HepG2 (cell line): ENCODE measurements around the gene PPRC1. TPM values are rescaled to one million over a fixed set of nuclear protein-coding genes. Genes with fewer than 3 reads are reported as not detected.

Experiments
- AGO2 ChIP-seq: fragments of 200-400 bp; formaldehyde crosslinking; optimal IDR thresholded peaks from 2 replicates; pipeline ENCODE3; 2017; ENCODE audit warnings: mild to moderate bottlenecking, low read depth, low read length, moderate library complexity
- ARID2 ChIP-seq: sonication (generic); formaldehyde crosslinking; IDR thresholded peaks from 2 replicates; pipeline ENCODE4 v1.8.1; 2022; ENCODE audit warnings: mild to moderate bottlenecking, missing genetic modification reagents, borderline replicate concordance
- ATF5 ChIP-seq: sonication (generic); formaldehyde crosslinking; IDR thresholded peaks from 2 replicates; pipeline ENCODE4 v1.4.0; 2020; ENCODE audit warnings: mild to moderate bottlenecking, low read depth, missing genetic modification reagents
- FOSL2 ChIP-seq: sonication (generic); formaldehyde crosslinking; IDR thresholded peaks from 2 replicates; pipeline ENCODE4 v1.4.0; 2020; ENCODE audit warnings: missing genetic modification reagents
- HIVEP1 ChIP-seq: sonication (generic); formaldehyde crosslinking; IDR thresholded peaks from 2 replicates; pipeline ENCODE4 v1.4.0; 2020; ENCODE audit warnings: mild to moderate bottlenecking, missing genetic modification reagents
- KDM4B ChIP-seq: sonication (generic); formaldehyde crosslinking; IDR thresholded peaks from 2 replicates; pipeline ENCODE4 v1.4.0; 2020; ENCODE audit warnings: missing genetic modification reagents
- MXD1 ChIP-seq: sonication (generic); formaldehyde crosslinking; IDR thresholded peaks from 2 replicates; pipeline ENCODE4 v1.4.0; 2020; ENCODE audit warnings: mild to moderate bottlenecking, missing genetic modification reagents
- SNRNP70 ChIP-seq: fragments of 200-400 bp; formaldehyde crosslinking; IDR thresholded peaks from 2 replicates; pipeline ENCODE4 v1.6.1; 2017; ENCODE audit warnings: mild to moderate bottlenecking, low read depth, low read length, moderate library complexity
- ZBTB38 ChIP-seq: sonication (generic); formaldehyde crosslinking; IDR thresholded peaks from 2 replicates; pipeline ENCODE4 v1.5.1; 2020; ENCODE audit warnings: mild to moderate bottlenecking, missing genetic modification reagents
- ZFP41 ChIP-seq: sonication (generic); formaldehyde crosslinking; IDR thresholded peaks from 2 replicates; pipeline ENCODE4 v1.4.0; 2020; ENCODE audit warnings: mild to moderate bottlenecking, missing genetic modification reagents, borderline replicate concordance
- ZFP91 ChIP-seq: sonication (generic); formaldehyde crosslinking; IDR thresholded peaks from 2 replicates; pipeline ENCODE4 v1.9.0; 2022; ENCODE audit warnings: missing genetic modification reagents, mild to moderate bottlenecking, borderline replicate concordance
- ZKSCAN5 ChIP-seq: sonication (generic); formaldehyde crosslinking; IDR thresholded peaks from 2 replicates; pipeline ENCODE4 v1.5.1; 2020; ENCODE audit warnings: mild to moderate bottlenecking, missing genetic modification reagents
- ZMAT3 ChIP-seq: sonication (generic); formaldehyde crosslinking; conservative IDR thresholded peaks from 2 replicates; pipeline ENCODE4 v1.7.0; 2021; ENCODE audit warnings: missing genetic modification reagents
- ZNF430 ChIP-seq: sonication (generic); formaldehyde crosslinking; IDR thresholded peaks from 2 replicates; pipeline ENCODE4 v1.9.0; 2021; ENCODE audit warnings: mild to moderate bottlenecking, missing genetic modification reagents
- ZNF451 ChIP-seq: sonication (generic); formaldehyde crosslinking; IDR thresholded peaks from 2 replicates; pipeline ENCODE4 v1.5.0; 2020; ENCODE audit warnings: mild to moderate bottlenecking, missing genetic modification reagents
- ZNF510 ChIP-seq: sonication (generic); formaldehyde crosslinking; IDR thresholded peaks from 2 replicates; pipeline ENCODE4 v1.4.0; 2020; ENCODE audit warnings: low read depth, mild to moderate bottlenecking, missing genetic modification reagents
- ZNF572 ChIP-seq: sonication (generic); formaldehyde crosslinking; IDR thresholded peaks from 2 replicates; pipeline ENCODE4 v1.5.1; 2020; ENCODE audit warnings: mild to moderate bottlenecking, missing genetic modification reagents
- ZNF709 ChIP-seq: sonication (generic); formaldehyde crosslinking; IDR thresholded peaks from 2 replicates; pipeline ENCODE4 v1.5.0; 2020; ENCODE audit warnings: mild to moderate bottlenecking, missing genetic modification reagents
- ZSCAN12 ChIP-seq: sonication (generic); formaldehyde crosslinking; IDR thresholded peaks from 2 replicates; pipeline ENCODE4 v1.9.0; 2021; ENCODE audit warnings: mild to moderate bottlenecking, missing genetic modification reagents
- polyA plus RNA-seq, 8 experiments: library from polyadenylated mRNA; depleted of rRNA in 3 of 8; stranded (reverse) in 7 of 8; unstranded in 1 of 8; fragments of >200 nt; fragmentation: Illumina TruSeq in 4 of 8; extraction: Trizol in 4 of 8; gene quantifications; 2 replicates each; pipeline versions ENCODE4 v1.2.1 to v1.2.3, GENCODE V29; 2011 to 2016; ENCODE audit warnings: low read depth in 4 of 8, missing spikeins in 1 of 8, mixed read lengths in 1 of 8; ENCODE audit not compliant: insufficient read depth in 1 of 8
- total RNA-seq, 5 experiments: library from RNA; depleted of rRNA; stranded (reverse); fragments of >200 nt; fragmentation: Illumina TruSeq; extraction: Trizol; gene quantifications; 2 replicates each; pipeline ENCODE4 v1.2.3, GENCODE V29; 2016; ENCODE audit warnings: low read depth in 1 of 5
- TF ChIP-seq, protein P1 (sequence below): IDR thresholded peaks from 2 replicates; pipeline ENCODE4 v1.6.1; 2016; ENCODE audit warnings: mild to moderate bottlenecking
- TF ChIP-seq, protein P2 (sequence below): IDR thresholded peaks from 2 replicates; pipeline ENCODE4 v1.6.1; 2016; ENCODE audit warnings: low read depth
- TF ChIP-seq, protein P3 (sequence below): sonication (generic); formaldehyde crosslinking; IDR thresholded peaks from 2 replicates; pipeline ENCODE4 v1.8.1; 2023; ENCODE audit warnings: mild to moderate bottlenecking, inconsistent platforms, moderate library complexity, missing genetic modification reagents, borderline replicate concordance

The PPRC1 gene
- total and polyA plus RNA-seq, 2 of the 13 experiments (the other 11 are each of a cell fraction or from before 2014, with no cell fraction given): 18.7 to 24.2 TPM

DNA sequence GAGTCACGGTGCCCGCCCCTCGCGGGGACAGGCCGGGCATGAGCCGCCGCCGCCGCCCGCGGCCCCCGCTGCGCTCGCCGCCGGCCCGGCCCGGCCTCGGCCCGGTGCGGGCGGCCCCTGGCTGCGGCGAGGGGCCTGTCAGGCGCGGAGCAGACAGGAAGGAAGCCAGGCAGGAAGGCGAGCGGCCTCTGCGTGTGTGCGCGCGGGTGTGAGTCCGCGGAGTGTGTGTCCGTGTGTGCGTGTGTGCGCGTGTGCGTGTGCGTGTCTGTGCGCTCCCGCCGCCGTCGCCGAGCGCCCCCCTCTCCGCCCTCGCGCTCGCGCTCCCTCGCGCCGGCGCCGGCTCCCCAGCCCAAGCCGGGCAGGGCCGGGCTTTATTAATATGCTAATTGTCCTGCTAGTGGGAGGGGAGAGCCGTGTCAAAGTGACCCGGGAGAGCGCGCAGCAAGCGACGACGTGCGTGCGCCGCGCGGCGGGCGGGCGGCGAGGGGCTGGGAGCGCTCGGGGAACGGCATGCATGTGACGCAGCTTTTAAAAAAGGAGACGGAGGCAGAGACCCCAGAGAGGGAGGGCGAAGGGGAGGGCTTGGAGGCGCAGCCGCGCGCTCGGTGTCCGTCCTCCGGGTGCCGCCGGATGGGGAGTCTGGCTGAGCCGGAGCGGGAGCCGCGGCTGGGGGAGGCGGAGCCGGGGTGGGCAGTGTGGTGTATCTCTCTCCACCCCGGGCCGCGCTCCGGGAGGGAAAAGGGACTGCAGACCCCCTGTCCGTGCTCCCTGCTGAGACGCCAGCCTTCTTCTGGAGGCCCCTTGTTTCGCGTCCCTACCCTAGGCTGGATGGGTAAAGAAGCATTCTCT is 12.5 kb upstream of the PPRC1 start, which contains the start of gene LDB1 (continued):
- TF ChIP-seq, protein P1, sequence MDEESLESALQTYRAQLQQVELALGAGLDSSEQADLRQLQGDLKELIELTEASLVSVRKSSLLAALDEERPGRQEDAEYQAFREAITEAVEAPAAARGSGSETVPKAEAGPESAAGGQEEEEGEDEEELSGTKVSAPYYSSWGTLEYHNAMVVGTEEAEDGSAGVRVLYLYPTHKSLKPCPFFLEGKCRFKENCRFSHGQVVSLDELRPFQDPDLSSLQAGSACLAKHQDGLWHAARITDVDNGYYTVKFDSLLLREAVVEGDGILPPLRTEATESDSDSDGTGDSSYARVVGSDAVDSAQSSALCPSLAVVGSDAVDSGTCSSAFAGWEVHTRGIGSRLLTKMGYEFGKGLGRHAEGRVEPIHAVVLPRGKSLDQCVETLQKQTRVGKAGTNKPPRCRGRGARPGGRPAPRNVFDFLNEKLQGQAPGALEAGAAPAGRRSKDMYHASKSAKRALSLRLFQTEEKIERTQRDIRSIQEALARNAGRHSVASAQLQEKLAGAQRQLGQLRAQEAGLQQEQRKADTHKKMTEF: peak; percentile 49; the same call in 1 of the 2 replicates
- TF ChIP-seq ZMAT3: no peak; the same call in 1 of the 2 replicates
- no peak for TF ChIP-seq HIVEP1 (CRISPR knock-in tag)
- TF ChIP-seq FOSL2 (CRISPR knock-in tag): peak; percentile 24
- no peak for TF ChIP-seq AGO2
- TF ChIP-seq, protein P2, sequence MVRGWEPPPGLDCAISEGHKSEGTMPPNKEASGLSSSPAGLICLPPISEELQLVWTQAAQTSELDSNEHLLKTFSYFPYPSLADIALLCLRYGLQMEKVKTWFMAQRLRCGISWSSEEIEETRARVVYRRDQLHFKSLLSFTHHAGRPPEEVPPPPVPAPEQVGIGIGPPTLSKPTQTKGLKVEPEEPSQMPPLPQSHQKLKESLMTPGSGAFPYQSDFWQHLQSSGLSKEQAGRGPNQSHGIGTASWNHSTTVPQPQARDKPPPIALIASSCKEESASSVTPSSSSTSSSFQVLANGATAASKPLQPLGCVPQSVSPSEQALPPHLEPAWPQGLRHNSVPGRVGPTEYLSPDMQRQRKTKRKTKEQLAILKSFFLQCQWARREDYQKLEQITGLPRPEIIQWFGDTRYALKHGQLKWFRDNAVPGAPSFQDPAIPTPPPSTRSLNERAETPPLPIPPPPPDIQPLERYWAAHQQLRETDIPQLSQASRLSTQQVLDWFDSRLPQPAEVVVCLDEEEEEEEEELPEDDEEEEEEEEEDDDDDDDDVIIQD (CRISPR knock-in tag): no peak
- 0 out of 2 replicates have a peak, but pooled peaks have one; percentile 30 for TF ChIP-seq ZNF510
- no peak for TF ChIP-seq ZFP41 (CRISPR knock-in tag)
- peak; percentile 39; the same call in 1 of the 2 replicates for TF ChIP-seq ZNF451 (CRISPR knock-in tag)
- no peak for TF ChIP-seq KDM4B (CRISPR knock-in tag)
- TF ChIP-seq ZSCAN12 (CRISPR knock-in tag): no peak
- 0 out of 2 replicates have a peak, but pooled peaks have one; percentile 53 for TF ChIP-seq ARID2 (CRISPR knock-in tag)
- TF ChIP-seq ZNF709: peak; percentile 49; the same call in 1 of the 2 replicates
- TF ChIP-seq ZKSCAN5 (CRISPR knock-in tag): no peak
- peak; percentile 33; the same call in 1 of the 2 replicates for TF ChIP-seq ZBTB38 (CRISPR knock-in tag)
- TF ChIP-seq ZNF572: no peak
- no peak for TF ChIP-seq MXD1 (CRISPR knock-in tag)
- TF ChIP-seq, protein P3, sequence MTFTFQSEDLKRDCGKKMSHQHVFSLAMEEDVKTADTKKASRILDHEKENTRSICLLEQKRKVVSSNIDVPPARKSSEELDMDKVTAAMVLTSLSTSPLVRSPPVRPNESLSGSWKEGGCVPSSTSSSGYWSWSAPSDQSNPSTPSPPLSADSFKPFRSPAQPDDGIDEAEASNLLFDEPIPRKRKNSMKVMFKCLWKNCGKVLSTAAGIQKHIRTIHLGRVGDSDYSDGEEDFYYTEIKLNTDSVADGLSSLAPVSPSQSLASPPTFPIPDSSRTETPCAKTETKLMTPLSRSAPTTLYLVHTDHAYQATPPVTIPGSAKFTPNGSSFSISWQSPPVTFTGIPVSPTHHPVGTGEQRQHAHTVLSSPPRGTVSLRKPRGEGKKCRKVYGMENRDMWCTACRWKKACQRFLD (CRISPR knock-in tag): 0 out of 2 replicates have a peak, but pooled peaks have one; percentile 41
- peak; percentile 56; the same call in 1 of the 2 replicates for TF ChIP-seq ZFP91 (CRISPR knock-in tag)
- TF ChIP-seq SNRNP70: no peak
- no peak for TF ChIP-seq ATF5 (CRISPR knock-in tag)
- TF ChIP-seq ZNF430 (CRISPR knock-in tag): 0 out of 2 replicates have a peak, but pooled peaks have one; percentile 45
